Measurements from ENCODE around the gene IQGAP1.
A peak's percentile ranks its signal among the peaks of the same experiment; 100 is the strongest.
"Not testable (repeated sequence)": the region's sequence is repeated elsewhere in the genome, so short reads cannot be mapped to it uniquely, and the experiment has no call there.

The IQGAP1 gene

DNA sequence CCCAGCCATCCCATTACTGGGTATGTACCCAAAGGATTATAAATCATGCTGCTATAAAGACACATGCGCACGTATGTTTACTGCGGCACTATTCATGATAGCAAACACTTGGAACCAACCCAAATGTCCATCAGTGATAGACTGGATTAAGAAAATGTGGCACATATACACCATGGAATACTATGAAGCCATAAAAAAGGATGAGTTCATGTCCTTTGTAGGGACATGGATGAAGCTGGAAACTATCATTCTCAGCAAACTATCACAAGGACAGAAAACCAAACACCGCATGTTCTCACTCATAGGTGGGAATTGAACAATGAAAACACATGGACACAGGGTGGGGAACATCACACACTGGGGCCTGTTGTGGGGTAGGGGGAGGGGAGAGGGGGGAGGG lies 22.3 kb downstream of the IQGAP1 start:
- DNase-seq = not testable (repeated sequence)

DNA sequence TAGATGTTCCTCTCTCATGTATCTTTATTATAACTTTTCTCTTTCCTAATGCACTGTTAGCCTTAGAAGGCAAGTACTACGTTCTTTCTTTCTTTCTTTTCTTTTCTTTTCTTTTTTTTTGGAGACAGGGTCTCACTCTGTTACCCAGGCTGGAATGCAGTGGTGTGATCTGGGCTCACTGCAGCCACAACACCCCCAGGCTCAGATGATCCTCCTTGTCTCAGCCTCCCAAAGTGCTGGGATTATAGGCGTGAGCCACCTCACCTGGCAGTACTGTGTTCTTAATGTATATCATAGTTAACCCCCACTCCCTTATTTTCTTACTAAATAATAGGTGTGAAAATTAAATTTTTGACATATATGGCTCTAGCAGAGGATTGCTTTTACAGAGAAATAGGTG lies 23.1 kb downstream of the IQGAP1 start:
- DNase-seq = no peak

DNA sequence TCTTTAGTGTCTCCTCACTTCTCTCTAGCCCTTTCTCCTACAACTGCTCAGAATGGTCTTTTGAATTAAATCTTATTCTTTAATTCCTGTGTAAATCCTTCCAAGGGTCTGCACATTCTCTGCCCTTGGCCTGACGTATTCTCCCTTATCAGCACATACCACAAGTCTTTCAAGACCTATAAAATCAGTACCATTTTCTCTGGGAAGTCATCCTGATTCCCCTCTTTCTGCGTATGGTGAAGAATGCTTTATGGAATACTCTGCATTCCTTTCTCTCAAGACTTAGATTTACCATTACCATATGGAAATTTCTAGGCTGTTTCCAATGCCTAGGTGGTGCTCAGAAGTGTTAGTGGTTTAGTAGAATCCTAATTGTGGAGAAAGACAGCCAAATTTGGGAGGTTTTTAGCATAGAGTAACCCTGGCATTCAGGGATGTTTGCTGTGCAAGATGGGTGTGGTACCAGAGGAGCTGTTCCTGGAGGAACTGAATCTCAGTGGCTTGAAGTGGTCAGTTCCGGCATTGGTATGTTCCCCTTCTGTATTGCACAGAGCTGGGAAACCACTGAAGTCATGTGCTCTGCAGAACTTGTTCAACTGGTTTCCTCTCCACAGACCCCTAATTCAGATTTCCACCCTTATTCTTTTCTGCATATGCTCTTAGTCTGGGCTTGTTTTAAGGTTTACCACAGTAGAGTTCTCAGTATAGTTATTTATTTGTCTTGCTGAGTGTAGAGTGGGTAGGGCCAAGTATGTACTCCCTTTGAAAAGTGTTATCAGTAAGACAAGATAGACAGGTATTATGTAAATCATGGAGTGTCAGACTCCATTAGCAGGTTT lies 24.5 kb downstream of the IQGAP1 start:
- no peak for DNase-seq

DNA sequence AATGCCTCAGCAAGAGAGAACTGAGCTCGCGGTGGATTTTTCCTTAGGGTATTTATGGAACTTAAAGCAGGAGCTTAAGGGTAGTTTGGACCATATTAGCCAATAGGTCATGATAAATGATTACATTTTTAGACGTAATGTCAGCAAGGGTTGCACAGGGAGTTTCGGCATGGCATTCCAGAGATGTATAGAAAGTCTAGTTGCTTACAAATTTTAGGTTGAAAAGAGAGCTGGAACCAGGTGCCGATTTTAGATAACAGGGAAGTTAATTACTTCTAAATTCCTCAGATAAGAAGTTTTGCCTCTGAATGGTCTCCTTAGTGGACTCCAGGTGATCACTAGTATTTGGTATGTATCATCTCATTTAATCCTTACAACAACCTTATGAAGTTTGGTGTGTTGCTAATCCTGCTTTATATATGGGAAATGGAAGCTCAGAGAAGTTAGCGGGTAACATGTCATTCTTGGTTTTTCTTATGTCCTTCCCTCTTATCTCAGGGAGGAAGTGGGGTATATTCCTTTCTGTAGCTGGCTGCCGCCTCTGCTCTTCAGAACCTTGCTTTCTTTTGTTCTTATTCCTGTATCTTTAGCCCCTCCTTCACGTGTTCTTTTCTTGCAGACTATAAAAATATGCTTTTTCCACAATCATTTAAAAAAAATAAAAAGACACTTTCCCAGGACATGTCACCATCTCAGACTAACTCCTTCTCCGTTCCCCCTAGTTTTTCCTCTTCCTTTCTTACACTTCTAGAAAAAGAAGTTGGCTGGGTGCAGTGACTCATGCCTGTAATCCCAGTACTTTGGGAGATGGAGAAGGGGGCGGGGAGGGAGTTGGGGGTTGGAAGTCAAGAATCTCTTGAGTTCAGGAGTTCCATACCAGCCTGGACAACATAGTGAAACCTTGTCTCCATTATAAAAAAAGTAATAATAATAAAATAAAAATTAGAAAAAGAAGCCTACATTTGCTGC lies 25.7 kb downstream of the IQGAP1 start:
- DNase-seq = no peak

DNA sequence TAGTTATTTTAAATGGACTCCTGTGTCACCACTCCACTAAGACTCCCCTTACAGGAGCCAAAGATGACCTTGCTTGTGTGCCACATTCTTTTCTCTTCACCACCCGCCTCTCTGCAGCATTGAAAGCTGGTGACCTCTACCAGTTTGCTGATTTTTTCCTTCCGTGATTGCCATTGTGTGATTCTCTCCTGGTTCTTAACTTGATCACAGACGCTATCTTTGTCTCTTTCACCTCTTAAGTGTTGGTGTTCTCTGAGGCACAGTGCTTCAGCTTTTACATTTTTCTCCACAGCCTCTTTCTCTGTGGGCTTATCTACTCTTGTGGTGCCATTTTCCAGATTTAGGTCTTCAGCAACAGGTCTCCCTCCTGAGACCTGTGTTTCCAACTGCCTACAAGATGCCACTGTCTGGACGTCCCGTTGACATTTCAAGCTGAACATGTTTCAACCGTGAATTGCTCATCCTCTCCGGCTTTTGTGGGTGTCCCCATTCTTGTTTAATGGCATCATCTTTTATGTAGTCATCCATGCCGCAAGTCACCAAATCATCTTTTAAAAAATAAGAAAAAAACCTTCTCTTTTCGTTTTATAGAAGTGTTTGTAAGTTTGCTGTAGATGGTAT lies 26.5 kb downstream of the IQGAP1 start:
- no peak for DNase-seq

DNA sequence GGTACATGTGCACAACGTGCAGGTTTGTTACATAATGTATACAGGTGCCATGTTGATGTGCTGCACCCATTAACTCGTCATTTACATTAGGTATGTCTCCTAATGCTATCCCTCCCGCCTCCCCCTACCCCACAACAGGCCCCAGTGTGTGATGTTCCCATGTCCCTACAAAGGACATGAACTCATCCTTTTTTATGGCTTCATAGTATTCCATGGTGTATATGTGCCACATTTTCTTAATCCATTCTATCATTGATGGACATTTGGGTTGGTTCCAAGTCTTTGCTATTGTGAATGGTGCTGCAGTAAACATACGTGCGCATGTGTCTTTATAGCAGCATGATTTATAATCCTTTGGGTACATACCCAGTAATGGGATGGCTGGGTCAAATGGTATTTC lies 28.0 kb downstream of the IQGAP1 start:
- DNase-seq = not testable (repeated sequence)

DNA sequence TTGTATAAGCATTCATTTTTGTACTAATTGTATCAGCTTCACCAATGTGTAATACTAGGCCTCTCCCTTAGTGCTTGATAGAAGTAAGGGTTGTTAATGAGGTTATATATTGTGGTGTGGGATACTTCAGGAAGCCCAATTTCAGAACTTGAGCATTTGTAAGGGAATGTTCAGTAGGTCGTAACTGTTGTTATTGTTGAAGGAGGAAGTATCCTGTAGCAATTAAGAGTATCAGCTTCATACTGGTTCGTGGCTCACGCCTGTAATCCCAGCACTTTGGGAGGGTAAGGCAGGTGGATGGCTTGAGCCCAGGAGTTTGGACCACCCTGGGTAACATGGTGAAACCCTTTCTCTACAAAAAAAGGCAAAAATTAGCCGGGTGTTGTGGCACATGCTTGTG lies 30.6 kb downstream of the IQGAP1 start:
- no peak for DNase-seq

DNA sequence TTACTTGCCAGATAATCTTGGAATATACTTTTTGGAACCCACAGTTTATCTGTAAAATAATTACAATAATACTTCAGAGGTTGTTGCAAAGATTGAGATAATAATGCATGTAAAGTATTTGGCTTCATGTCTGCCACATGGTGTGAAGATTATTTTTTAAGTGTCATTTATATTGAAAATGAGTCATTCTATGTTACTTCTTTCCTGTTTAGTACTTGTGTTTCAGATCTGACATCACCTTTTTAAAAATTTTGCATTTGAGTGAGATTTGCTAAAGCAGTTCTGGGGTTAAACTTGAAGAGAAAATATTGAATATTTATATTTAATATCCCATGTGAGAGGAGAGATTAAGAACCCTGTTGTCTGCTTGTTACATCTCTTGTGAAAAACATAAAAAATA lies 31.2 kb downstream of the IQGAP1 start:
- no peak for DNase-seq

DNA sequence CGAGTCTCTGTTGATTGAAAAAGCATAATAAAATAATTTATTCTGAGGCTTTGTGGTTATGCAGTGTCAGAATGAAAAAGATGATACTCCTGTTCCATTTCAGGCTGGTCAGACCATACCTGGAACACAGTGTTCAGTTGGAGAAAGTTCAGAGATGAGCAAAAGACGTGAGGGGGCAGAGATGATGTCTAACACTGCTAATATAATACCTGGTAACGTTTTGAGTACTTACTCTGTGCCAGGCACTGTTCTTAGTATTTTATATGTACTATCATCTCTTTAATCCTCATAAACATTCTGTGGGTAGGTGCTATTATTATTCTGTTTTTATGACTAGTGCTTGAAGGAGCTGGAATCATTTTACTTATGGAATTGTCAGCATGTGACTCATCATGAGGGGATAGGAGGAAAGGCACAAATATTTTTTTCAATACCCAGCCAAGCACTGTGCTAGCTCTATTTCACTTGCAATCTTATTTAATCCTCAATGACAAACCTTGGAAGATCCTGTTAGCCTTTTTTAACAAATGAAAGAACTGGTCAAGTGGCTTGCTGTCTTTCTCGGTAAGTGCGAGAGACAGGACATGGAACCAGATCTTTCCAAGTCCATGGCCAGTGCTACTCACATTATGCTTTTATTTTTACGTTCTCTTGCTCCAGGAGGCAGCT lies 31.8 kb downstream of the IQGAP1 start:
- no peak for DNase-seq

DNA sequence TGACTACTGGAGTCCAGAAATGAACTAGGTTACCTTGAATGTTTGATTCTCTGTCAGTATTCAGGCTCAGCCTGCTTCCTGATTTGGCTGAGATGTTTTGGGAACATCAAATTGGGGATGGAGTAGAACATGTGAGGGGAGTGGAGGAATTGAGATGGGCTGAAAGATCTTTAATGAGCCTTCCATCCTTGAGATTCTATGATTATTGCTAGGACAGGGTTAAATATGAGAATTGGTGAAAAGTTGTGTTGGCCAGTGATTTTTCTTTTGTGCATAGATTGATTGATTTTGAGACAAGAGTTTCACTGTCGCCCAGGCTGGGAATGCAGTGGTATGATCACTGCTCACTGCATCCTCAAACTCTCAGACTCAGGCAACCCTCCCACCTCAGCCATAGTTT lies 32.4 kb downstream of the IQGAP1 start:
- DNase-seq = no peak

DNA sequence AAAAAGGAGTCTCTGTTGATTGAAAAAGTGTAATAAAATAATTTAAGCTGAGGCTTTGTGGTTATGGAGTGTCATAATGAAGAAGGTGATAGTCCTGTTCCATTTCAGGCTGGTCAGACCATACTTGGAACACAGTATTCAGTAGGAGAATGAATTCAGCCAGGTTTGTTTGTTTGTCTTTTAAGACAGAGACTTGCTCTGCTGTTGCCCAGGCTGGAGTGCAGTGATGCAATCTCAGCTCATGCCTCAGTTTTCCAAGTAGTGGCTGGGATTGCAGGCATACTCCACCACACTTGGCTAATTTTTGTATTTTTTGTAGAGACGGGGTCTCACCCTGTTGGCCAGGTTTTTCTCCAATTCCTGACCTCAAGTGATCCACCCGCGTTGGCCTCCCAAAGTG lies 33.5 kb downstream of the IQGAP1 start:
- no peak for DNase-seq

DNA sequence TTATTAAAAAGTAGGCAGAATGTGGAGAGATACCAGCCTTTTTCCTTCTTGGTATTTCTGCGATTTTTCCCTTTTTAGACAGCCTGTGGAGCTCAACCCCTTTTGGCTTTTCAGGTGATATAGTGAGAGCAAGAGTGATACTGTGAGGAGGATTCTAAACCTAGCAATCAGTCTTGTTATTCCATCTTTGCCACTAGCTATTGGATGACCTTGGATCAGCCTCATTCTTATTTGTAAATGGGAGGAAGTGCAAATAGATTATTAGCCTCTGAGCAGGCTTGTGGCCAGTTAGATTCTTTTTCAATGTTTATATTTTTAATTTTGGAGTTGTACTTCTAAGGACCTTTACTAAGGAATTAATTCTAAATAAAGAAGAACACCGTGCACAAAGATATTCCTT lies 34.0 kb downstream of the IQGAP1 start:
- no peak for DNase-seq

DNA sequence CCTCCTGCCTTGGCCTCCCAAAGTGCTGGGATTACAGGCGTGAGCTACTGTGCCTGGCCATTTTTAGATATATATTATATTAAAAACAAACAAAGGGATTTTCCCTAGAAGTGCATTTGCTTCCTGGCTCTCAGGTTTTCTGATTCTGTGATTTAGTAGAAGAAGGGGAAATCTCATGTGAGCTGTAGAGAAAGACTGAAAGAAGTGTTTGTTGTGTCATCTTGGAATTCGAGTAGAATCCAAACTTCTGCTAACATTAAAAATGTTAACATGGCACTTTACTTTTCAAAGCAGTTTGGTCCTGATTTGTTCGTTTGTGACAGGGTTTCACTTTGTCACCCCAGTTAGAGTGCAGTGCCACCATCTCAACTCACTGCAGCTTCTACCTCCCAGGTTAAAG lies 34.9 kb downstream of the IQGAP1 start:
- DNase-seq = no peak

DNA sequence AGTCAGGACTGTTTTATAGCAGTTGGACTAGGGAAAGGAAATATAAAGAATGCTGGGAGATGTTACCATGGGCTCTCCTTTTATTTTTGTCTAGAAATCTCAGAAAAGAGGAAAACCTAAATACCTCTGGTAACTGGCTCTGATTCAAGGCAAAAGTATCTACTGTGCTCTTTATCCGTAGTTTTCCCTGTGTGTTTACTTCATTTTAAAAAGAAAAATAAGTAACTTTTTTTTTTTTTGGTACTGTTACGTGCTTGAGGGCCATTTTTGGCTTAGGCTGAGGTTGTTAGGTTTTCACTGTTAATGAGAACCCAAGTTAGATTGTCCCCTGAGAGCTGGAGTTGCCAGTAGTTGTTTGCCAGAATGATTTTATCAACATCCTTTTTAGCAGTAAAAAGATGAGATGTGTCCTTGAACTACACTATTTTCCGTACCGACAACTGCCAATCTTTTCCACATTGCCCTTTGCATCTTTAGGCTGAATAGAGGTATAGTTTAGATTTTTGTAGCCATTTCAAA lies 35.8 kb downstream of the IQGAP1 start:
- no peak for DNase-seq

DNA sequence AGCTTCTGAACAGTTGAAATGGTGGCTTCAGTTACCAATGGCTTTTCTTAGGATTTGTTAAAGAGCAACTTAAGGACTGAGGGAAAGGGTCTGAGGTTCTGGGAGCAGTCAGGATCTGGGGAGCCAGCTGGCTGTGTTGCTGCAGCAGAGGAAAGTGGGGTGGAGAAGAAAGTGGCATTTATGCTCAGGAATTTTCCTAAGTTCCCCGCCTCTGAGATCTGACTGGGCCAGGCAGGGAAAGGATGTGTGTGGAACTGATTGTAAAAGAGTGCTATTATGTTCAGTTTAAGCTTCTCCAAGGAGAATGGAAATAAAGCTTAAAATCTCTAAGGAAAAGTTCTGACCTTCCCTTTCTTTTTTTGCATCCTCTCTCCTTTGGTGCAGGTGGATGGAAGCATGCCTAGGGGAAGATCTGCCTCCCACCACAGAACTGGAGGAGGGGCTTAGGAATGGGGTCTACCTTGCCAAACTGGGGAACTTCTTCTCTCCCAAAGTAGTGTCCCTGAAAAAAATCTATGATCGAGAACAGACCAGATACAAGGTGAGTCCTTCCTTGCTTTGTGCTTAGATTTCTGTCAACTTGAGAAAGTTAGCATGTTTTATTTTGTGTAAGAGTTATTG lies 37.8 kb downstream of the IQGAP1 start:
- no peak for DNase-seq

DNA sequence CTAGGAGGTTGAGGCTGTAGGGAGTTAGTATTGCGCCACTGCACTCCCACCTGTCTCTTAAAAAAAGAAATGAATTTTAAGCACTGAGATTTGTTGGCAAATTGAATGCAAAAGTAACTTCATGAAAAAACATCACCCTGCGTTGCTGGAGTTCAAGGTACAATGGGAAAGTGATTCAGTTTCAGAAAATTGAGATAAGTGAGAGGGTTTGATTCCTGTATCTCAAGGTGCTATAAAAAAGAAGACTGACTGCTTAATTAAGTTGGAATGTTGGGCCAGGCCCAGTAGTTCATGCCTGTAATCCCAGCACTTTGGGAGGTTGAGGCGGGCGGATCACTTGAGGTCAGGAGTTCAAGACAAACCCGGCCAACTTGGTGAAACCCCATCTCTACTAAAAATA lies 39.1 kb downstream of the IQGAP1 start:
- DNase-seq = no peak

DNA sequence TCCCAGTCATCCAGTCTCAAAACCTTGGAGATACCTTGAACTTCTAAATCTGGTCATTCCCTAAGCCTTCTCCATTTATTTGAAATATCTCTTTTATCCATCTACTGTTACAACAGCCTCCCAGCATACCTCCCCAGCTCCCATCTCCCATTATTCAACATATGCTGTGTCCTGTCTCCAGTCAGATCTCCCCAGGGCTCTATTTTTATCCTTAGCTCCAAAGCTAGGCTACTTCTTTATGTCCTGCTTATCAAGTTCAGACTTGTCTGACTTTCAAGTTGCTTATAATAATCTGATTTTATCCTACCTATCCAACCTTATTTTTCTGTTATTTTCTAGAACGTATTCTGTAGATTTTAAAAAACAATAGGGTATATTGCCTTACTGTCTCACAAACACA lies 44.2 kb downstream of the IQGAP1 start:
- peak; percentile 11 for DNase-seq

DNA sequence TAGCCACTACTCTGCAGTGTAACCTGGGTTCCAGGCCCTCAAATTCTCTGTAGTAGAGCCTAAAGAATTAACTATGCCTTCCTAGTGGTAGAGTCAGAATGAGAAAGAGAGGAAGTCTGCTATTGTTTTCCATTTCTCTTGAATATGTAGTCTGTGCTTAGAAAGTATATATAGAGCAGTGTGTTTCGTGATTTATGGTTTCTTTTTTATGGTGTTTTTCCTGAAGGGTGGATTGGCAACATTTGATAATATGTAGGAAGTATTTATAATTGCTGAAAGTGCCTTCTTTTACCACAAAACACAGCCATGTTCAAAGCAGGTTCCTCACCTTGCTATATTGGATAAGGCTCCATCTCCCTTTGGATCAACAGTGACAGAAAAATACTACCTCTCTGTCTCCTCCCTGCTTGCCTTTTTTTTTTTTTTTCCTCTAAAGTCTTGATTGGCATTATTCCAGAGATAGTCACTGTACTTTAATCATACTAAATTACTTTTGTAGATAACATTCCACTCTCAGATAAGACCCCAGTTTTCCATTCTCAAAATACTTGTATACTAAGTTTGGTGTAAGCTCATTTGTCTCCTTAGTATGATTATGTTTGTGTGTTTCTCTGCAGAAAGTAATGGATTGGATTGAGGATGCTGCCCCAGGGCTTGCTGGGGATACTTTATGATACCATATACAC lies 47.8 kb downstream of the IQGAP1 start:
- DNase-seq = no peak

DNA sequence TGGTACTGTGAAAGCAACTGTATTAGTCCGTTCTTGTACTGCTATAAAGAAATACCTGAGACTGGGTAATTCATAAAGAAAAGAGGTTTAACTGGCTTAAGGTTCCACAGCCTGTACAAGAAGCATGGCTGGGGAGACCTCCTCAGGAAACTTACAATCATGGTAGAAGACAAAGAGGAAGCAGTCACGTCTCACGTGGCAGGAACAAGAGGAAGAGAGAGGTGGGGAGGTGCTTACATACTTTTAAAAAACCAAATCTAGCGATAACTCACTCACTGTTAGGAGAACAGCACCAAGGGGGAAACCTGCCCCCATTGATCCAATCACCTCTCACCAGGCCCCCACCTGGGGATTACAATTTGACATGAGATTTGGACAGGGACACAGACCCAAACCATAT lies 48.9 kb downstream of the IQGAP1 start:
- DNase-seq = no peak

DNA sequence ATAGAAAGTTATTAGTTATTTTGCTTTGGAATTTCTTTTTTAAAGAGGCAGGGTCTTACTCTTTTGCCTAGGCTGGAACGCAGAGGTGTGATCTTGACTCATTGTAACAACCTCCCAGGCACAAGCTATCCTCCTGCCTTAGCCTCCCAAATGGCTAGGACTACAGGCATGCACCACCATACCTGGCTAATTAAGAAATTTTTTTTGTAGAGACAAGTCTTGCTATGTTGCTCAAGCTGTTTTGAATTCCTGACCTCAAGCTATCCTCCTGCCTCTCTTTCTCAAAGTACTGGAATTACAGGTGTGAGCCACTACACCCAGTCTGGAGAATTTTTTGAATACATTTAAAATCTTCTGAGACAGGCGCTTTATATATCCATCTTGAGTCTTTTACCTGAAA lies 49.5 kb downstream of the IQGAP1 start:
- no peak for DNase-seq

DNA sequence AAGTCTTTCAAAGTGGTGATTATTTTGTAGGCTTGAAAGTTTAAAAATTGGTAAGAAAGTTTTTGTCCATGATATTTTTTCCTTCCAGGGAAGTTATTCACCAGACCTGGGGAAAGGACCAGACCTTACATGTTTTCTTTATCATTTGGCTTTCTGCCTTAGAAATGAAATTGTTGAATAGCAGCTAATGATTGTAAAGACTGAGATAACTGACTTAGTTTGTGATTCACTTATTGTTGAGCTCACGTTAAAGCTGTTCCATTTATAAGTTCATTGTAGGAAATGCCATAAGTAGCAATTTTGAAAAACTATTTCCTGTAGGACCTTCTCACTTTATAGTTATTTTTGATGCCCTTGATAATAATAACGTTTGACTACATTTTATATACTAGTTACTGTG lies 51.9 kb downstream of the IQGAP1 start:
- DNase-seq = no peak

DNA sequence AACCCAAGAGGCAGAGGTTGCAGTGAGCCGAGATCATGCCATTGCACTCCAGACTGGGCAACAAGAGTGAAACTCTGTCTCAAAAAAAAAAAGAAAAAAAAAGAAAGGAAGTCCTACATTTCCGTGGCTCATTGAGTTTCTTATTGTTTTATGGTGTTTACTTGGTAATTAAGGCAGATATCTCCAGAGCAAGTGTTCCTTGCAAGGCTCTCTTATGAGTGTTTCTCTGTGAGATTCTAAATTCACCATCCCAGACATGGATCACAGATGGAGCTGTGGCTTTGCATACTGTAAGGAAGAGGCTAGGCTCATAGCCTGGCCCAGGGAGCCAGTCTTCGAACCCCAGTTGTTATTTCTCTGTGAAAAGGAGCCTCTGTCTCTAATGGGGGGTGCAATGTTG lies 53.0 kb downstream of the IQGAP1 start:
- DNase-seq = no peak

Data from NCI-H2171 treated with DMSO at 0.1 percent for 48 hours (cell line).